ENCODE data around the gene CACNA2D3.

CACNA2D3 gene

DNA sequence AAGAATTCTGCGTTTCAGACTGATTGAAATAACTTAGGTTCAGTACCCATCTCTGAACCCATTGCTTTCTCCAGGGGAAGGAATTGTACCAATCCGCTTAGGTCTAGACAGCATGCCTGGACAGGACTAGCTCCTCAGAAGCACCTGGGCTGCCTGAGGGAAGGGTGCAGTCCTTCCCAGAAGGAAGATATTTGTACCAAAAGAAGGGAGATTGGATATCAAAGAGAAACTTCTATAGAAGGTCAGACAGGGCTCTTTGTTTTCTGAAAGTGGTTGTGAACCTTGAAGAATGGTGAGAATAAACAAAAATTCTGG, 939.3 kb downstream of the CACNA2D3 start:
- Histone ChIP-seq H3K4me3 (ENCODE audit: extremely low read depth, insufficient read depth, low read length, poor library complexity, severe bottlenecking) (no peak overlapping the region), H3K27ac (ENCODE audit: low read depth, low read length, severe bottlenecking) (no peak overlapping the region), H3K4me1 (ENCODE audit: control insufficient read depth, insufficient read depth, low read length, poor library complexity, severe bottlenecking) (peaks cover 2% of the 10 kb centered on the region), H3K36me3 (ENCODE audit: control insufficient read depth, insufficient read depth, low read length) (no peaks in the 10 kb centered on the region), H3K9me3 (ENCODE audit: control insufficient read depth, low read length) (no peaks in the 10 kb centered on the region)
- 83% methylated on average over 1 of the region's 2 CpGs; no CpG with 5 or more reads in 1 of the 2 experiments for WGBS, 2 experiments (ENCODE audit: insufficient coverage in 2 of 2)

GRCh38 chr3:55064164-55064563, 941.8 kb downstream of the CACNA2D3 start:
- 100% methylated on average over 1 of the region's 2 CpGs for WGBS, 2 experiments (ENCODE audit: insufficient coverage in 2 of 2)
- H3K4me3 ChIP-seq (ENCODE audit: extremely low read depth, insufficient read depth, low read length, poor library complexity, severe bottlenecking) = no peak overlapping the region
- H3K4me1 ChIP-seq (ENCODE audit: control insufficient read depth, insufficient read depth, low read length, poor library complexity, severe bottlenecking) = peaks cover 4% of the 10 kb centered on the region

DNA sequence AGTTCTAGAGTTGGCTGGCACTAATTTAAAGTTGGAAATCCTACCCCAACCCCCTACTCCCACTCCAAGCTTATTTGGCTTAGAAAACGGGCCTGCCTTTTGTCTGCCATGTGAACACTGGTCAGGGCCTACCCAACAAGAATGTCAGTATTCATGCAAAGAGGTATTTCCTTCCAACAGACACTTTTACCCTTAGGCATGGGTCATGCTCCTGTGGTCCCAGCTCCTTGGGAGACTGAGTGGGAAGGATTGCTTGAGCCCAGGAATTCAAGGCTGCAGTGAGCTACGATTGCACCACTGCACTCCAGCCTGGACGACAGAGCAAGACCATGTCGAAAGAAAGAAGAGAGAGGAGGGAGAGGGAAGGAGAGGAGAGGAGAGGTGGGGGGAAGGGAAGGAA, 943.0 kb downstream of the CACNA2D3 start:
- Histone ChIP-seq H3K36me3 (ENCODE audit: control insufficient read depth, insufficient read depth, low read length) (no peaks in the 10 kb centered on the region), H3K27ac (ENCODE audit: low read depth, low read length, severe bottlenecking) (no peak overlapping the region), H3K4me3 (ENCODE audit: extremely low read depth, insufficient read depth, low read length, poor library complexity, severe bottlenecking) (no peak overlapping the region), H3K4me1 (ENCODE audit: control insufficient read depth, insufficient read depth, low read length, poor library complexity, severe bottlenecking) (peaks cover 4% of the 10 kb centered on the region), H3K9me3 (ENCODE audit: control insufficient read depth, low read length) (no peaks in the 10 kb centered on the region)
- WGBS, 2 experiments (ENCODE audit: insufficient coverage in 2 of 2) = 70 to 92% methylated on average over 3 to 4 of the region's 4 CpGs

More at GRCh38 chr3:55064164-55064563, 941.8 kb downstream of the CACNA2D3 start:
- no peaks in the 10 kb centered on the region for H3K9me3 ChIP-seq (ENCODE audit: control insufficient read depth, low read length)
- H3K27ac ChIP-seq (ENCODE audit: low read depth, low read length, severe bottlenecking) = no peak overlapping the region
- H3K36me3 ChIP-seq (ENCODE audit: control insufficient read depth, insufficient read depth, low read length) = no peaks in the 10 kb centered on the region

DNA sequence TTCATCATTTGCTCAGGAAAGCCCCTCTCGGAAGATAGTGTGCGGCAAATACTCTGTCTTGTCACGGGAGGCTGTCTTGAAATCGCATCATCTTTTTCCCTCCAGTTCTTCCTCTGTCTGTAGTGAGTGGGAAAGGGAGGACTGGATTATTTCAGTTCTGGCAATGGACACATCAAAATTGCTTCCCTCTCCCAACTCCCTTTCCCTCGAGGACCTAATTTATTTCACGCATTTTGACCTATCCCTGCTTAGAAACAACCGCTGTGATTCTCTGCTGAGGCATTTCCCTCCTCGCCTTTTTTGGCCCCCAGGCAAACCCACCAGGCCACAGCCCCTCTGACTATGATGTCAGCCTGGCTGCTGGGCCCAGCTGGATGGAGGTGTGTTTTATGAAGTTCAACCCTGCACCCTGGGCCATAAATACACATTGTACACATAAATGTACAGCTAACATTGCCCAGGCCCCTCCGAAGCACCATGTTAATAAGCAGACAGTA, 944.2 kb downstream of the CACNA2D3 start:
- H3K9me3 ChIP-seq (ENCODE audit: control insufficient read depth, low read length) = no peaks in the 10 kb centered on the region
- no peak overlapping the region for H3K4me3 ChIP-seq (ENCODE audit: extremely low read depth, insufficient read depth, low read length, poor library complexity, severe bottlenecking)
- H3K36me3 ChIP-seq (ENCODE audit: control insufficient read depth, insufficient read depth, low read length) = no peaks in the 10 kb centered on the region
- no peak overlapping the region for H3K27ac ChIP-seq (ENCODE audit: low read depth, low read length, severe bottlenecking)
- H3K4me1 ChIP-seq (ENCODE audit: control insufficient read depth, insufficient read depth, low read length, poor library complexity, severe bottlenecking) = peaks cover 4% of the 10 kb centered on the region
- 52 to 86% methylated on average over 3 to 4 of the region's 9 CpGs for WGBS, 2 experiments (ENCODE audit: insufficient coverage in 2 of 2)

DNA sequence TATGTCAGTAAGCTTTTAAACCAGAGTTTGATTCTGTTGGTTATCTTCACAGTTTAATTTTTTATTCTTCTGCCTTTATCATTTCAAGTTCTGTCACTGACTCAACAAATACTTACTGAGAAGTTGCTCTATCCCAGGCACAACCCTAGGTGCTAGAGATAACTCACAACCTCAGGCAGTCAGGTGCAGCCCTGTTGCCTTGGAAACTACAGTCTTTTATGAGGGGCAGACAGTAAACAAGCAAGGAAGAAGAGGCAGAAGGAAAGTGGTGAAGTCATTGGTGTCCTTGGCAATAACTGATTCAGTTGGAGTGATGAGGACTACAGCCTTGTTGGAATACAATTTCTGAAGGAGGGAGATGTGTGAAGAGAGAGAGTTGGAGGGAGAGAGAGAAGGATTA, 947.6 kb downstream of the CACNA2D3 start:
- Histone ChIP-seq H3K36me3 (ENCODE audit: control insufficient read depth, insufficient read depth, low read length) (no peaks in the 10 kb centered on the region), H3K4me1 (ENCODE audit: control insufficient read depth, insufficient read depth, low read length, poor library complexity, severe bottlenecking) (peaks cover 4% of the 10 kb centered on the region), H3K27ac (ENCODE audit: low read depth, low read length, severe bottlenecking) (no peak overlapping the region), H3K9me3 (ENCODE audit: control insufficient read depth, low read length) (no peaks in the 10 kb centered on the region), H3K4me3 (ENCODE audit: extremely low read depth, insufficient read depth, low read length, poor library complexity, severe bottlenecking) (no peak overlapping the region)

- Histone ChIP-seq H3K27ac (ENCODE audit: low read depth, low read length, severe bottlenecking) (no peak overlapping the region), H3K4me1 (ENCODE audit: control insufficient read depth, insufficient read depth, low read length, poor library complexity, severe bottlenecking) (no peaks in the 10 kb centered on the region), H3K4me3 (ENCODE audit: extremely low read depth, insufficient read depth, low read length, poor library complexity, severe bottlenecking) (no peak overlapping the region), H3K9me3 (ENCODE audit: control insufficient read depth, low read length) (no peaks in the 10 kb centered on the region), H3K36me3 (ENCODE audit: control insufficient read depth, insufficient read depth, low read length) (no peaks in the 10 kb centered on the region)
- 100% methylated on average over 1 of the region's 4 CpGs; no CpG with 5 or more reads in 1 of the 2 experiments for WGBS, 2 experiments (ENCODE audit: insufficient coverage in 2 of 2)
These were observed 952.4 kb downstream of the CACNA2D3 start for GRCh38 chr3:55074796-55075195.

- H3K36me3 ChIP-seq (ENCODE audit: control insufficient read depth, insufficient read depth, low read length) = no peaks in the 10 kb centered on the region
- H3K4me3 ChIP-seq (ENCODE audit: extremely low read depth, insufficient read depth, low read length, poor library complexity, severe bottlenecking) = no peak overlapping the region
- H3K27ac ChIP-seq (ENCODE audit: low read depth, low read length, severe bottlenecking) = no peak overlapping the region
- no peaks in the 10 kb centered on the region for H3K9me3 ChIP-seq (ENCODE audit: control insufficient read depth, low read length)
- WGBS, 2 experiments (ENCODE audit: insufficient coverage in 2 of 2) = 91 to 100% methylated on average over 3 to 4 of the region's 6 CpGs
- H3K4me1 ChIP-seq (ENCODE audit: control insufficient read depth, insufficient read depth, low read length, poor library complexity, severe bottlenecking) = no peaks in the 10 kb centered on the region
These were observed 953.5 kb downstream of the CACNA2D3 start for GRCh38 chr3:55075846-55076245.

- Histone ChIP-seq H3K27ac (ENCODE audit: low read depth, low read length, severe bottlenecking) (no peak overlapping the region), H3K4me1 (ENCODE audit: control insufficient read depth, insufficient read depth, low read length, poor library complexity, severe bottlenecking) (no peaks in the 10 kb centered on the region), H3K4me3 (ENCODE audit: extremely low read depth, insufficient read depth, low read length, poor library complexity, severe bottlenecking) (no peak overlapping the region), H3K9me3 (ENCODE audit: control insufficient read depth, low read length) (no peaks in the 10 kb centered on the region), H3K36me3 (ENCODE audit: control insufficient read depth, insufficient read depth, low read length) (no peaks in the 10 kb centered on the region)
- WGBS, 2 experiments (ENCODE audit: insufficient coverage in 2 of 2) = 93 to 96% methylated on average over 6 of the region's 7 CpGs
These were observed 955.4 kb downstream of the CACNA2D3 start for GRCh38 chr3:55077726-55078125.

DNA sequence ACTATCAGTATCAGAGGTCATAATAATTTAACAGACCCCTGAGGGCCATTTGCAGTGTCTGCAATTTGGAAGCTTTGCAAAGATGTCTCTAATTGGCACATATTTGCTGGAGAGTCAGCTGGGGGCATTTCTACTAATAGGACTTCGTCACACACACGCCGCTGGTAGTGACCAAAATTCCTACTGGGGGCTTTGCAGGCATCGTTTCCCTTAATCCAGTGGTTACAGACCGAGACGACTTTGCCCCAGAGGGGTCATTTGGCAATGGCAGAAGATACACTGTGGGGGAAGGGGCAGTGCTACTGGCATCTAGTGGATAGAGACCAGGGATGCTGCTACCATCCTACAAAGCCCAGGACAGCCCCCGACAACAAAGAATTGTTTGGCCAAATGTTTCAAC, 956.5 kb downstream of the CACNA2D3 start:
- 72 to 82% methylated on average over 5 to 7 of the region's 7 CpGs for WGBS, 2 experiments (ENCODE audit: insufficient coverage in 2 of 2)
- Histone ChIP-seq H3K36me3 (ENCODE audit: control insufficient read depth, insufficient read depth, low read length) (no peaks in the 10 kb centered on the region), H3K27ac (ENCODE audit: low read depth, low read length, severe bottlenecking) (no peak overlapping the region), H3K4me3 (ENCODE audit: extremely low read depth, insufficient read depth, low read length, poor library complexity, severe bottlenecking) (no peak overlapping the region), H3K4me1 (ENCODE audit: control insufficient read depth, insufficient read depth, low read length, poor library complexity, severe bottlenecking) (no peaks in the 10 kb centered on the region), H3K9me3 (ENCODE audit: control insufficient read depth, low read length) (no peaks in the 10 kb centered on the region)

- Histone ChIP-seq H3K4me3 (ENCODE audit: extremely low read depth, insufficient read depth, low read length, poor library complexity, severe bottlenecking) (no peak overlapping the region), H3K36me3 (ENCODE audit: control insufficient read depth, insufficient read depth, low read length) (no peaks in the 10 kb centered on the region), H3K4me1 (ENCODE audit: control insufficient read depth, insufficient read depth, low read length, poor library complexity, severe bottlenecking) (no peaks in the 10 kb centered on the region), H3K27ac (ENCODE audit: low read depth, low read length, severe bottlenecking) (no peak overlapping the region), H3K9me3 (ENCODE audit: control insufficient read depth, low read length) (no peaks in the 10 kb centered on the region)
- 79 to 81% methylated on average over 3 to 4 of the region's 5 CpGs for WGBS, 2 experiments (ENCODE audit: insufficient coverage in 2 of 2)
These were observed 962.9 kb downstream of the CACNA2D3 start for GRCh38 chr3:55085231-55085630.

DNA sequence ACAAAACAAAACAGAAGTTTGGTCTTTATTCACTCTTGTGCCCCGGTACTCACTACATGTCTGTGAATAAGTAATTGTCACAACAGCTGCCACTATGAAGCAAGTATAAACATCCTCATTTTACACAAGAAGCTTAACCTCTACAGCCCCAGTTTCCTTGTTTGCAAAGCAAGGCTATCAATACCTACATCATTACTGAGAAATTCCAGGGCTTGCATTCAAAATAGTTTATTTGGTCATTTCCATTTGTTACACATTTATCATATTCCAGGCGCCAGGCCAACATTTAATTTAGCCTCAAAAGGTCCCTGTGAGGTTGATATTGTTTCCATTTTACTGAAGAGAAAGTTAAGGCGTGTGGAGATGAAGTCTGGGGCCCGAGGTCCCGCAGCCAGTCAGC, 966.9 kb downstream of the CACNA2D3 start:
- H3K4me3 ChIP-seq (ENCODE audit: extremely low read depth, insufficient read depth, low read length, poor library complexity, severe bottlenecking) = no peak overlapping the region
- no peaks in the 10 kb centered on the region for H3K9me3 ChIP-seq (ENCODE audit: control insufficient read depth, low read length)
- H3K4me1 ChIP-seq (ENCODE audit: control insufficient read depth, insufficient read depth, low read length, poor library complexity, severe bottlenecking) = no peaks in the 10 kb centered on the region
- no peaks in the 10 kb centered on the region for H3K36me3 ChIP-seq (ENCODE audit: control insufficient read depth, insufficient read depth, low read length)
- 73 to 75% methylated on average over 4 of the region's 5 CpGs for WGBS, 2 experiments (ENCODE audit: insufficient coverage in 2 of 2)
- H3K27ac ChIP-seq (ENCODE audit: low read depth, low read length, severe bottlenecking) = no peak overlapping the region

Measured in mesodermal cell (in vitro differentiated cells).